Bronchial epithelial cell (primary cell): ENCODE measurements around the gene ACOX3. TPM values are rescaled to one million over a fixed set of nuclear protein-coding genes. Genes with fewer than 3 reads are reported as not detected.

Source experiments
- DNase-seq: peaks from one replicate; pipeline ENCODE4 v3.0.0-alpha.2; 2010; ENCODE audit warnings: low read depth
- FAIRE-seq: peaks from 2 replicates; lab custom pipeline; 2011; peaks lifted over from hg19 to GRCh38; lab: Jason Lieb, UNC
- H3K27me3 ChIP-seq: 2 replicates; pipeline ENCODE4 v1.5.1; 2011; ENCODE audit warnings: low read length; ENCODE audit not compliant: control insufficient read depth, insufficient read depth
- H3K36me3 ChIP-seq: 2 replicates; pipeline ENCODE4 v1.5.1; 2011; ENCODE audit warnings: low read length; ENCODE audit not compliant: control insufficient read depth, insufficient read depth
- H3K4me3 ChIP-seq: 2 replicates; pipeline ENCODE4 v1.5.1; 2011; ENCODE audit warnings: mild to moderate bottlenecking, low read depth, low read length, control low read depth
- total RNA-seq: library from RNA; depleted of rRNA; stranded (reverse); fragments of >200 nt; gene quantifications from 2 replicates; pipeline ENCODE4 v1.2.1, GENCODE V29; 2014
- TF ChIP-seq, protein P1 (sequence below): IDR thresholded peaks from 2 replicates; pipeline ENCODE4 v1.5.1; 2011; ENCODE audit warnings: mild to moderate bottlenecking, moderate library complexity, low read length, control low read depth, inconsistent platforms; ENCODE audit not compliant: insufficient read depth, severe bottlenecking

The ACOX3 gene
- total RNA-seq, 1 donor from 2014 or later: 12.4 TPM

DNA sequence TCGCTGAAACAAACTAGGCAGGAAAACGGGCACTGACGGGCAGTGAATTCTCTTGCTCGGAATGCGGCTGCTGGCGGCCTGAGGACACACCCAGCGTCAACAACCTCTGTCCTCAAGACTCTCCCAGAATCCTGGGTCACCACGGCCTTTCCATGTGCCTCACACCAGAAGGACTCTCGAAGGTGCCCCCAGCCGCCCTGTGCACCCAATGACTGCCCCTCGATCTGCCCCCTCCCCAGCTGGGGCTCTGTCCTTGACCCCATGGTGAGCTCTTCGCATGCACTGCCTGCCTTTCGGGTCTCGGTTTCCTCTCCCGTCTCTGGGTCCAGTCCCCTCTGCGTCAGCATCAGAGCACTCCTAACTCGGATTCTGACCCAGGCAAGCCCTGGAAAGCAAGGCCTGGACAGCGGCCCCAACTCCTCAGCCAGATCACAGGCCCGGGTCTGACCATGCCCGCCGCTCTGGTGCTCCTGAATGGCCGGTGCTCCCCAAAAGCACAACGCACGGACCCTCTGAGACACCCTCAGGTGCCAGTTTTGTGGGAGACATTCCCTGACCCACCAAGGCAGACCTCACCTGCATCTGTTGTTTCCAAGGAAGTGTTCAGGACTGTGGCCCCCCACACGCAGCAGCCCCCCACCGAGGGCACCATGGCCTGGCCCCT is 56.0 kb downstream of the ACOX3 start:
- TF ChIP-seq, protein P1, sequence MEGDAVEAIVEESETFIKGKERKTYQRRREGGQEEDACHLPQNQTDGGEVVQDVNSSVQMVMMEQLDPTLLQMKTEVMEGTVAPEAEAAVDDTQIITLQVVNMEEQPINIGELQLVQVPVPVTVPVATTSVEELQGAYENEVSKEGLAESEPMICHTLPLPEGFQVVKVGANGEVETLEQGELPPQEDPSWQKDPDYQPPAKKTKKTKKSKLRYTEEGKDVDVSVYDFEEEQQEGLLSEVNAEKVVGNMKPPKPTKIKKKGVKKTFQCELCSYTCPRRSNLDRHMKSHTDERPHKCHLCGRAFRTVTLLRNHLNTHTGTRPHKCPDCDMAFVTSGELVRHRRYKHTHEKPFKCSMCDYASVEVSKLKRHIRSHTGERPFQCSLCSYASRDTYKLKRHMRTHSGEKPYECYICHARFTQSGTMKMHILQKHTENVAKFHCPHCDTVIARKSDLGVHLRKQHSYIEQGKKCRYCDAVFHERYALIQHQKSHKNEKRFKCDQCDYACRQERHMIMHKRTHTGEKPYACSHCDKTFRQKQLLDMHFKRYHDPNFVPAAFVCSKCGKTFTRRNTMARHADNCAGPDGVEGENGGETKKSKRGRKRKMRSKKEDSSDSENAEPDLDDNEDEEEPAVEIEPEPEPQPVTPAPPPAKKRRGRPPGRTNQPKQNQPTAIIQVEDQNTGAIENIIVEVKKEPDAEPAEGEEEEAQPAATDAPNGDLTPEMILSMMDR: no peak
- DNase-seq (no peak), FAIRE-seq (no peak)
- no peaks in the 10 kb centered on the region for H3K27me3 ChIP-seq
- H3K4me3 ChIP-seq: no peak overlapping the region
- H3K36me3 ChIP-seq: peaks cover 11% of the 10 kb centered on the region

DNA sequence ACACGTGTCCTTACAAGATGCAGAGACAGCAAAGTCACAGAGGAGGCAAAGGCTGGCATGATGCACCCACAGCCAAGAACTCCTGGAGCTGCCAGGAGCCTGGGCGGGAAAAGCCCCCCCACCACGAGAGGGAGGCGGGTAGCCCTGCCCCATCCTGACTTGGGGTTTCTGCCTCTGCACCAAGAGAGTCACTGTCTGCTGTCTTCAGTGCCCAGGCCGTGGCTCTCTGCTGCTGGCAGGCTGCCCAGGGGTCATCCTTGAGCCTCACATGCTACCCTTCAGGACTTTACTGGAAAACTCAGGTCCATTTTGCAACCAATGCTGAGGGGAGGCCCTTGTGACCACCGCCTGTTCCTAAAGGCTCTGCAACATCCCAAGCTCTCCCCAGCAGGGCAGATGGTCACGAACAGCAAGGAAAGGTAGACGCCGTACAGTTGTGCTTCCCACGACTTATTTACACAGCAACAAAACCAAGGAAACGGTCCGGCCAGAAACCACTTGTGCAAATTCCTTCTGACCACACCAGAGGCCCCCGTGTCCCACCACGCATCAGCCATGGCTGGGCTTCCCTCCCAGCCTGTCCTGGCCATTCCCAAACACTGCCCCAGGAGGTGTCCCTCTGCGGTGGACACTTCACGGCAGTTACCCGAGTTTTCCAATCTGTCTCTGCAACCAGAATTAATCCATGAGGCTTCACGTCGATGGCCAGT is 56.9 kb downstream of the ACOX3 start:
- peak; percentile 55 for FAIRE-seq
- DNase-seq: no peak
- Histone ChIP-seq H3K36me3 (peaks cover 7% of the 10 kb centered on the region), H3K4me3 (no peak overlapping the region), H3K27me3 (no peaks in the 10 kb centered on the region)
- TF ChIP-seq, protein P1: no peak

DNA sequence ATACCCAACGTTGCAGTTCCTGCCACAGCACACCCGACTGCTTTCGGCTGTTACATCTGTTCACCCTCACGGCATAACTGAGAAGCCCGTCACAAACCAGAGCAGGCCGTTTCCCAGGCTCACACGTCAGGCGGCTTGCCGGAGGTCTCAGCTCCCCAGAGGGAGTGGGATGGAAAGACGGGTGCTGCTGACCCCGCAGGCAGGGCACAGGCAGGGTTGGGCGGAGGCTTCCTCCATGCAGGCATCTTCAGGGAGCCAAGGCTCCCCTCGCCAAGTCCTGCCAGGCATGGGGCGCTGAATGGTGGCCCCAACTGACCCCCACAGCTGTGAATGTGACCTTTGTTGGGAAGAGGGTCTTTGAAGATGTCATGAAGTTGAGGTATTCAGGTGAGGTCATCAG is 57.5 kb downstream of the ACOX3 start:
- TF ChIP-seq, protein P1: no peak
- Histone ChIP-seq H3K27me3 (no peaks in the 10 kb centered on the region), H3K4me3 (no peak overlapping the region), H3K36me3 (peaks cover 7% of the 10 kb centered on the region)
- no peak for FAIRE-seq
- no peak for DNase-seq

DNA sequence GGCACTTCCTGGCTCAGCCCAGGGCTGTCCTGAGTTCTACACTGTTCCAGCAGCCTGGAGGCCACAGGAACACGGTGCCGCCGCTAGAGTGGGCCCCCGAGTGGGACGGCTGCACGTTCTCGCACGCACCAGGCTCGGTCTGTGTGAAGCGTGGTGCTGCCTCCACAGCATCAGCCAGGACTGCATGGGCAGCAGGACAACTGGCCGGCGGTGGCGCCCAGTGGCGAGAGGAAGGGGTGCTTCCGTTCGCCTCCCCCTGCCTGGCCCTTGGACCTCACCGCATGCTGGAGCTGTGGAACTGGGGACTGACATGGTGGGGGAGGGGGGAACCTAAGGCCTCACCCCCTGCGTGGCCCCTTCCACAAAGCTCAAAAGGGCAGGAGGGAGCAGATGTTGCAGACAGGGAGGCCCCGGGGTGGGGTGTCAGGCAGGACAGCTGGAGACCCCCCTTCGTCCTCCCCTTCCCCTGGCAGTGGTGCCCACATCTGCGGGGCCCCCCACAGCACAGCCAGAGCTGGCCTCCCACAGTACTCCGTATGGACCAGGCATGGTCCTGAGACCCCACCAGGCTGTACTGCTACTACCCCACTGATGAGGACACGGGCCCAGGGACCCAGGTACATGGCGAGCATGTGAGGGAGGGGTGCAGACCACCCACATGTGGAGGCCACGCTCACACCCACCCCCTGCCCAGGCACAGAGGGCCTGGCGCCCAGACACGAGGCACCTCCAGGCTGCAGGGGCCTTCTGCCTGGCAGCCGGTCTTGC is 58.5 kb downstream of the ACOX3 start:
- Histone ChIP-seq H3K36me3 (peaks cover 8% of the 10 kb centered on the region), H3K27me3 (no peaks in the 10 kb centered on the region), H3K4me3 (no peak overlapping the region)
- TF ChIP-seq, protein P1: no peak
- FAIRE-seq: no peak
- DNase-seq: no peak

DNA sequence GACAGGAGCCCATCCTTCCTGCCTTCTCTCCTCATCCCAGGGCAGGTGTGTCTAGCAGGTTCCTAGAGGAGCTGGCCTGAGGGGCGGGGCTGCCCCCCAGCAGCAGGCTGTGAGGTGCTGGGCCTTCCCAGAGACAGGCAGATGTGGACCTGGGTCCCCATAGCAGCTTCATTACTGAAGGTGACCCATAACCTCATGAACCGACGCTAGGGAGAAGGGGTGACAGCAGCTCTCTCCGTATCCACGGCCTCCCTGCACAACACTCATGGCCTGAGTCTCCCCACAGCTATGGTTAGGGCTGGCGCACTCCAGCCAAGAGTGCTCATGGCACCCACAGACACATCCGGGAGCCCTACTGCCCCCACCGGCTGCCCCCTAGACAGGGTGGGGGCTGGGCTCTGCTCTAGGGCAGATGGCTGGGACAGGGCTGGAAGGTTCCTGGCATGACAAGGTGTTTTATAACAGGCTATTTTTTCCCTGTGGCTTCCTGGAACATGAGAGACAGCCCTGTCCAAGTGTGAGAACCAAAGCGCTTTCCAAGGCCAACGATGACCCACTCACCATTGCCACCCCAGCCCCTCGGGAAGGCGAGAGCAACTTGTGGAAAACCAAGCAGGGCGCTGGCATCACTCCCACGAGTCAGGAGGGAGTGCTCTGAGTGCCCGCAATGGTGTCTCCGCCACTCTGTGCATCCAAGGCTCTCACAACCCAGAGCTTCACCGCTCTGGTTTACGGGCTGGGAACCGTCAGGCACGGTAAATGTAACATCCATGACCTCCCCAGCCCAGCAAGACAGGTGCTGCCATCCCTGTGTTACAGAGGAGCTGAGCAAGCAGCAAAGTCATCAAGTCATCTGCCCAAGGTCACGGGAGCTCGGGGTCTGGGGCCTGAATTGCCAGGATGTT is 59.8 kb downstream of the ACOX3 start:
- DNase-seq (no peak), FAIRE-seq (no peak)
- TF ChIP-seq, protein P1: no peak
- peaks cover 3% of the 10 kb centered on the region for H3K36me3 ChIP-seq
- H3K27me3 ChIP-seq: no peaks in the 10 kb centered on the region
- no peak overlapping the region for H3K4me3 ChIP-seq
